ENCODE measurements around the gene ZG16B.

DNA sequence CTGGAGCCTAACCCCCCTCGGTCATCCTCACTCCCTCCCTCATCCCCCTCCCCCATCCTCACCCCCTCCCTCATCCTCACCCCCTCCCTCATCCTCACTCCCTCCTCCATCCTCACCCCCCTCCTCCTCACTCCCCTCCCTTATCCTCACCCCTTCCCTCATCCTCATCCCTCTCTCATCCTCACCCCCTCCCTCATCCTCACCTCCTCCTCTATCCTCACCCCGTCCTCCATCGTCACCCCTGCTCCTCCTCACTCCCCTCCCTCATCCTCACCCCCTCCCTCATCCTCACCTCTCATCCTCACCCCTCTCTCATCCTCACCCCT lies 43.3 kb upstream of the ZG16B start:
- no peak for TF ChIP-seq CTCF (conservative IDR thresholded peaks at IDR 0.05 in 1 of 2, IDR thresholded peaks at IDR 0.05 in 1 of 2; ENCODE audit: low read depth in 1 of 2, low read length in 2 of 2)
- no peak for TF ChIP-seq EZH2 (IDR thresholded peaks at IDR 0.05; ENCODE audit: low read length, missing control alignments)
